HepG2 (cell line): ENCODE measurements around the gene TMEM63B. TPM values are rescaled to one million over a fixed set of nuclear protein-coding genes. Genes with fewer than 3 reads are reported as not detected.

ENCODE experiments used
- AGO1 ChIP-seq: fragments of 200-400 bp; formaldehyde crosslinking; IDR thresholded peaks from 2 replicates; pipeline ENCODE4 v1.6.1; 2017; ENCODE audit warnings: mild to moderate bottlenecking, low read depth, low read length, moderate library complexity; ENCODE audit not compliant: poor library complexity, severe bottlenecking
- CBFB ChIP-seq: sonication (generic); formaldehyde crosslinking; IDR thresholded peaks from 2 replicates; pipeline ENCODE4 v1.4.0; 2020; ENCODE audit warnings: missing genetic modification reagents
- CEBPB ChIP-seq: IDR thresholded peaks from 2 replicates; pipeline ENCODE4 v1.6.1; 2011; ENCODE audit warnings: low read depth, low read length, improper control_type of control experiment, borderline replicate concordance
- DBP ChIP-seq: sonication (generic); formaldehyde crosslinking; IDR thresholded peaks from 2 replicates; pipeline ENCODE4 v1.4.0; 2020; ENCODE audit warnings: missing genetic modification reagents; ENCODE audit errors: not compliant biosample characterization
- DMTF1 ChIP-seq: sonication (generic); formaldehyde crosslinking; IDR thresholded peaks from 2 replicates; pipeline ENCODE4 v1.4.0; 2020; ENCODE audit warnings: mild to moderate bottlenecking, missing genetic modification reagents
- FLYWCH1 ChIP-seq: sonication (generic); formaldehyde crosslinking; IDR thresholded peaks from 2 replicates; pipeline ENCODE4 v1.8.1; 2023; ENCODE audit warnings: mild to moderate bottlenecking, missing genetic modification reagents
- MLX ChIP-seq: IDR thresholded peaks from 2 replicates; pipeline ENCODE4 v1.6.1; 2016
- NBN ChIP-seq: fragments of 450-650 bp; conservative IDR thresholded peaks from 2 replicates; pipeline ENCODE4 v1.6.1; 2017
- NFIC ChIP-seq: IDR thresholded peaks from 2 replicates; pipeline ENCODE4 v1.6.1; 2012; ENCODE audit warnings: mild to moderate bottlenecking, low read length, inconsistent platforms
- NFKB2 ChIP-seq: sonication (generic); formaldehyde crosslinking; IDR thresholded peaks from 2 replicates; pipeline ENCODE4 v1.4.0; 2020; ENCODE audit warnings: missing genetic modification reagents, borderline replicate concordance
- PPARG ChIP-seq: conservative IDR thresholded peaks from 2 replicates; pipeline ENCODE4 v1.6.1; 2016; ENCODE audit warnings: missing biosample characterization, missing genetic modification reagents
- RFX5 ChIP-seq: IDR thresholded peaks from 2 replicates; pipeline ENCODE4 v1.6.1; 2011; ENCODE audit warnings: low read depth, low read length, improper control_type of control experiment
- SALL2 ChIP-seq: sonication (generic); formaldehyde crosslinking; IDR thresholded peaks from 2 replicates; pipeline ENCODE4 v1.8.1; 2023; ENCODE audit warnings: mild to moderate bottlenecking, missing genetic modification reagents, inconsistent platforms
- SKIL ChIP-seq: sonication (generic); formaldehyde crosslinking; IDR thresholded peaks from 2 replicates; pipeline ENCODE4 v1.8.0; 2022; ENCODE audit warnings: missing genetic modification reagents, mild to moderate bottlenecking, moderate library complexity, borderline replicate concordance
- TGIF2 ChIP-seq: IDR thresholded peaks from 2 replicates; pipeline ENCODE4 v1.6.1; 2016; ENCODE audit warnings: control low read depth, missing compliant biosample characterization
- ZNF138 ChIP-seq: sonication (generic); formaldehyde crosslinking; IDR thresholded peaks from 2 replicates; pipeline ENCODE4 v1.5.0; 2020; ENCODE audit warnings: mild to moderate bottlenecking, low read depth, missing genetic modification reagents
- ZNF251 ChIP-seq: sonication (generic); formaldehyde crosslinking; IDR thresholded peaks from 2 replicates; pipeline ENCODE4 v1.9.0; 2021; ENCODE audit warnings: mild to moderate bottlenecking, missing genetic modification reagents
- ZNF510 ChIP-seq: sonication (generic); formaldehyde crosslinking; IDR thresholded peaks from 2 replicates; pipeline ENCODE4 v1.4.0; 2020; ENCODE audit warnings: low read depth, mild to moderate bottlenecking, missing genetic modification reagents
- ZNF691 ChIP-seq: sonication (generic); formaldehyde crosslinking; IDR thresholded peaks from 2 replicates; pipeline ENCODE4 v1.4.0; 2020; ENCODE audit warnings: missing genetic modification reagents, low read depth, mild to moderate bottlenecking, borderline replicate concordance
- polyA plus RNA-seq, 8 experiments: library from polyadenylated mRNA; depleted of rRNA in 3 of 8; stranded (reverse) in 7 of 8; unstranded in 1 of 8; fragments of >200 nt; fragmentation: Illumina TruSeq in 4 of 8; extraction: Trizol in 4 of 8; gene quantifications; 2 replicates each; pipeline versions ENCODE4 v1.2.1 to v1.2.3, GENCODE V29; 2011 to 2016; ENCODE audit warnings: low read depth in 4 of 8, missing spikeins in 1 of 8, mixed read lengths in 1 of 8; ENCODE audit not compliant: insufficient read depth in 1 of 8
- total RNA-seq, 5 experiments: library from RNA; depleted of rRNA; stranded (reverse); fragments of >200 nt; fragmentation: Illumina TruSeq; extraction: Trizol; gene quantifications; 2 replicates each; pipeline ENCODE4 v1.2.3, GENCODE V29; 2016; ENCODE audit warnings: low read depth in 1 of 5

TMEM63B gene
- total and polyA plus RNA-seq, 2 of the 13 experiments (the other 11 are each of a cell fraction or from before 2014, with no cell fraction given): 27.4 to 75.8 TPM

- no peak for TF ChIP-seq SALL2 (CRISPR knock-in tag)
- no peak; the same call in 1 of the 2 replicates for TF ChIP-seq FLYWCH1 (CRISPR knock-in tag)
- no peak for TF ChIP-seq DBP (CRISPR knock-in tag)
- no peak for TF ChIP-seq ZNF138
- TF ChIP-seq RFX5: 0 out of 2 replicates have a peak, but pooled peaks have one; percentile 7
- TF ChIP-seq CEBPB: peak; percentile 82
- TF ChIP-seq CBFB: peak; percentile 74
- no peak for TF ChIP-seq NBN
- 0 out of 2 replicates have a peak, but pooled peaks have one; percentile 46 for TF ChIP-seq NFKB2 (CRISPR knock-in tag)
- TF ChIP-seq DMTF1: no peak
- peak; percentile 100 for TF ChIP-seq PPARG (CRISPR knock-in tag)
- peak; percentile 90; the same call in 1 of the 2 replicates for TF ChIP-seq SKIL (CRISPR knock-in tag)
- TF ChIP-seq NFIC: peak; percentile 1; the same call in 1 of the 2 replicates
- no peak for TF ChIP-seq ZNF251 (CRISPR knock-in tag)
- TF ChIP-seq ZNF510: no peak
- TF ChIP-seq TGIF2 (CRISPR knock-in tag): 0 out of 2 replicates have a peak, but pooled peaks have one; percentile 77
- TF ChIP-seq AGO1: peak; percentile 43
- TF ChIP-seq MLX (CRISPR knock-in tag): peak; percentile 75; the same call in 1 of the 2 replicates
- peak; percentile 70; the same call in 1 of the 2 replicates for TF ChIP-seq ZNF691 (CRISPR knock-in tag)
Measured at GRCh38 chr6:44156494-44157151, 29.3 kb downstream of the TMEM63B start (continued).
